Astrocyte of the spinal cord (primary cell): ENCODE data around the gene ABCA4.
A peak's percentile ranks its signal among the peaks of the same experiment; 100 is the strongest.
"Not testable (repeated sequence)": the region's sequence is repeated elsewhere in the genome, so short reads cannot be mapped to it uniquely, and the experiment has no call there.

Experiments used
- DNase-seq: peaks from one replicate; pipeline ENCODE4 v3.0.0; 2011; ENCODE audit warnings: low read depth, low spot score
- H3K4me3 ChIP-seq: 2 replicates; pipeline ENCODE4 v1.5.1; 2011; ENCODE audit warnings: low read depth, mild to moderate bottlenecking, low read length, moderate library complexity
- in situ Hi-C: cut with HindIII; loops from 2 replicates; pipeline ENCODE4 v1.10.0; 2017; ENCODE audit warnings: low sequenced_read_pairs
- TF ChIP-seq, protein P1 (sequence below): IDR thresholded peaks from 2 replicates; pipeline ENCODE4 v1.5.1; 2012; ENCODE audit warnings: low read depth, mild to moderate bottlenecking, low read length, inconsistent platforms

Gene ABCA4

DNA sequence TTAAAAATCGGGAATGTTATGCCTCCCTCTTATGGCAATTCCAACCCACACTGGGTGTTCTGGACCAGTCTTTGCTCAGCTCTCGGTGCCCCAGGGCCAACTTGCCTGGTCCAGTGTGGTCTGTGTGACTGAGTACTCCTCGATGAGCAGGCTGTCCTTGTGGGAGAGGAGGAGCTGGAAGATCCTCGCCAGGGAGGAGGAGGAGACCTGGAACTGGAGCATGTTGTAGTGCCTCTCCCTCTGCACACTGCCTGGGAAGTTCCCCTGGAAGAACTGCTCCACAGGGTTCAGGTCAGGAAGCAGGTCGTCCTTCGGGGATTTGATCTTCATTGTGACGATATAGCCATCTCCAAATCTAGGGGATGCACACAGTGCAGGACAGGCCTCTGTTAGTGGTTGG is 123.2 kb downstream of the ABCA4 start:
- in situ Hi-C loops, result no loop called here
- TF ChIP-seq, protein P1, sequence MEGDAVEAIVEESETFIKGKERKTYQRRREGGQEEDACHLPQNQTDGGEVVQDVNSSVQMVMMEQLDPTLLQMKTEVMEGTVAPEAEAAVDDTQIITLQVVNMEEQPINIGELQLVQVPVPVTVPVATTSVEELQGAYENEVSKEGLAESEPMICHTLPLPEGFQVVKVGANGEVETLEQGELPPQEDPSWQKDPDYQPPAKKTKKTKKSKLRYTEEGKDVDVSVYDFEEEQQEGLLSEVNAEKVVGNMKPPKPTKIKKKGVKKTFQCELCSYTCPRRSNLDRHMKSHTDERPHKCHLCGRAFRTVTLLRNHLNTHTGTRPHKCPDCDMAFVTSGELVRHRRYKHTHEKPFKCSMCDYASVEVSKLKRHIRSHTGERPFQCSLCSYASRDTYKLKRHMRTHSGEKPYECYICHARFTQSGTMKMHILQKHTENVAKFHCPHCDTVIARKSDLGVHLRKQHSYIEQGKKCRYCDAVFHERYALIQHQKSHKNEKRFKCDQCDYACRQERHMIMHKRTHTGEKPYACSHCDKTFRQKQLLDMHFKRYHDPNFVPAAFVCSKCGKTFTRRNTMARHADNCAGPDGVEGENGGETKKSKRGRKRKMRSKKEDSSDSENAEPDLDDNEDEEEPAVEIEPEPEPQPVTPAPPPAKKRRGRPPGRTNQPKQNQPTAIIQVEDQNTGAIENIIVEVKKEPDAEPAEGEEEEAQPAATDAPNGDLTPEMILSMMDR, result no peak
- H3K4me3 ChIP-seq, result no peak overlapping the region
- DNase-seq, result no peak

DNA sequence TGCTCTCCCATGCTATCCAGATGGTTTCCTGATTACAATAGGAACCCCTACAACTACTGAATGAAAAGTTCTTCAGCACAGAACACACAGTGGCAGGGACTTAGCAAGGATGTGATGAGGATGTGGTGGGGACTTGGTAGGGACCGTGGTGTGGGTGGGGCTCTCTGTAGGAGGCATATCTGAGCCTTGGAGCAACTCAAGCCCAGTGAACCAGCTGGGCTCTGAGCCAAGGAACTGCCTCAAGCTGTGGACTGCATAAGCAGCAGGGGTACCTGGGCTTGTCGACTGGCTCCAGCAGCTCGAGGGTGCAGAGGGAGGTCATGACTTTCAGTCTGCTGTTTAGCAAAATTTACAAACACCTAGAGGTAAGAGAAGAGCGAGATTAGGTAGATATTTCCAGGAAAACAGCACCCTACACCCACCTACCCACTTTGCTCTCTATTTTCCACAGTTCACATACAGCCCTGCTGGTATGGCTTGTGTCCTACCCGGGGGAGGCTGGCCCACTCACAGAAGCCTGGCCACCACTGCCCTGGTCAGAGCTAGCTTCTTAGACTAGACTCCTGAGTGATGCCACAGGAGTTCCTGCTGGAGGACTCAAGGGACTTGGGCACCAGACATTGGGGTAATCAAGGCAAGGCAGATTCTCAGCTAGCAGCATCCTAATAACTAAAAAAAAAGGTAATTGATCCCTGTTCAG is 125.0 kb downstream of the ABCA4 start:
- in situ Hi-C loops, result no loop called here
- DNase-seq, result no peak
- TF ChIP-seq, protein P1, result no peak
- no peak overlapping the region for H3K4me3 ChIP-seq

DNA sequence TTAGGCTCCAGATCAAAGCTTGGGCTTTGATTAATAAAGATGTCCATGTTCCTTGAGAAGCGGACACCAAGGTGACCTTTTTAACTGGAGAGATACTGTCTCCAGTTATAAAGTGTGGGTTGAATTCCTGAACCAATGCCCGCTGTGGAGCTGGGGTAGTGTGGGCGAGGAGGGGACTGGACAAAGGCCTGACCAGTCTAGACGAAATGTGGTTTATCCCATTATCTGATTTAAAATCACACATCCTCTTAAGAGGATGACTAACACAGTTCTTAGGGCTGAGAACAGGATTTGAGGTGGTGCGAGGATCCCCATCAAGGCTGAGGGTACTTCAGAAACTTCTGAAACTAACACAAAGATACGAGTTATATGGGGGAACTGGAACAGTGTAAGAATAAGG is 127.2 kb downstream of the ABCA4 start:
- DNase-seq, result peak; percentile 32
- TF ChIP-seq, protein P1, result no peak
- H3K4me3 ChIP-seq, result no peak overlapping the region
- in situ Hi-C loops, result no loop called here

DNA sequence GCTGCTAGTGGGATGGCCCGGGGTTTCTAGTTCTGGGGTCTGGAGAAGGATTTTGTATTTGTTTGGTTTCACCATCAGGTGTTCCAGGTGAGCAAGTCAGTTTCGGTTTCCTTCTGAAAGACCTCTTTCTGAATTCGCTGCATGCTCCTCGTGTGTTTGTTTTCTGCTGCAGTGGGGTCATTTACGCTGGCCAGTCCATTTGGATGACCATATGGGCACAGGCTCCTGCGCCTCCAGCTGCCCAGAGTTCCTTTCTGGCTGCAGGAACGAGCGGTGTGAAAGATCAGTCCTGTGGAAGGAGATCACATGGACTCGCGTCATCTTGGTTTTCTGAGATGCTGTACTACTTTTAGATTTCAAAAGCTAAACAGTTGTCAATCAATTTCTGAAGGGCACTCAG is 128.0 kb downstream of the ABCA4 start:
- no peak overlapping the region for H3K4me3 ChIP-seq
- TF ChIP-seq, protein P1, result no peak
- in situ Hi-C loops, result no loop called here
- no peak for DNase-seq

DNA sequence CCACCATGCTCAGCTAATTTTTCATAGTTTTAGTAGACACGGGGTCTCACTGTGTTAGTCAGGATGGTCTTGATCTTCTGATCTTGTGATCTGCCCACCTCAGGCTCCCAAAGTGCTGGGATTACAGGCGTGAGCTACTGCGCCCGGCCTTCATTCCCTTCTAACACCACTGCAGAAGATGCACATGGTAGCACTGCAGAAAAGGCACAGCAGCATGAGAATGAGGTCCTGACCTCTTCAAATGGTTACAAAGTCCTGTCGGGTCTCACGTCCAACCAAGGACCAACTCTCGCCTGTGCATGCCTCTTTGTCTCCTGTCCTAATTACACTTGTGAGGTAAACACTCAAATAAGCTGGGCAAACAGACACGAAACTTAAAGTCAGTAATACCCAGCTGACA is 128.8 kb downstream of the ABCA4 start:
- in situ Hi-C loops, result no loop called here
- DNase-seq, result no peak
- TF ChIP-seq, protein P1, result no peak

DNA sequence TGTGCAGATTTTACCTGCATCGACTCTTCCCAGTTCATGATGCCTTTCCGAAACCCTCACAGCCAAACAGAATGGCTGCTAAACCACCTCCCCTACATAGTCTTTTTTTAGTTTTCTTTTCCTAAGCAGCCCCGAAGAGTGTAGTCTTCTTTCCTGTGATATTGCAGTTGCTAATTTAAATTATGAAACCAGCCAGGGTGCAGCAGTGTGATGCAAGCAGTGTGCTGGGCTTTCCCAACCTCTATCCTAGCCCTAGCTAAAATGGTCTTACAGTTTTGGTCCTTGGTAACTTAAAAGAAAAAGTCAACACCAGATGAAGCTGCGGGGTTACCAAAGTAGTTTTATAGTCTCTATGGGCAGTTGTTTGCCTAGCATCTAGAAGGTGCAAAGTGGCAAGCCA is 129.7 kb downstream of the ABCA4 start:
- TF ChIP-seq, protein P1, result no peak
- in situ Hi-C loops, result no loop called here
- H3K4me3 ChIP-seq, result no peak overlapping the region
- no peak for DNase-seq

More for the DNA sequence above, 128.8 kb downstream of the ABCA4 start:
- H3K4me3 ChIP-seq, result no peak overlapping the region

DNA sequence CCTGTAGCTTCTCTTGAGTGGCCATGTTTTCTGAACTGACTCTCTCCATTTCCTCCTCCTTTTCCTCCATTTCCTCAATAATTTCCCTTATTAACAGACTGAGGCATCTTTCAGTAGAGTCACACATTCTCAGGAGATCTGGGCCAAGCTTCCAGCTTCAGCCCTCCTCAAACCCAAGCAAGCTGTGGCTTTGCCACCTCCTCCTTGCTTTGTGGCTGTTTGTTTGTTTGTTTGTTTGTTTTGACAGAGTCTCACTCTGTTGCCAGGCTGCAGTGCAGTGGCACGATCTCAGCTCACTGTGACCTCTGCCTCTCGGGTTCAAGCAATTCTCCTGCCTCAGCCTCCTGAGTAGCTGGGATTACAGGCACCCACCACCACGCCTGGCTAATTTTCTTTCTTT is 130.5 kb downstream of the ABCA4 start:
- DNase-seq, in situ Hi-C loops: not testable (repeated sequence)

More for the DNA sequence above, 130.5 kb downstream of the ABCA4 start:
- H3K4me3 ChIP-seq, result not testable (repeated sequence)
